HepG2 (cell line): ENCODE results near the gene ASTN1.

Experiments used
- BHLHE40 ChIP-seq: IDR thresholded peaks from 2 replicates; pipeline ENCODE4 v1.6.1; 2011; ENCODE audit warnings: low read length, improper control_type of control experiment
- CTCF ChIP-seq: sonication (generic); formaldehyde crosslinking; IDR thresholded peaks from 2 replicates; pipeline ENCODE4 v1.5.0; 2020; ENCODE audit warnings: mild to moderate bottlenecking, missing genetic modification reagents, moderate library complexity
- DNMT1 ChIP-seq: sonication (generic); formaldehyde crosslinking; IDR thresholded peaks from 2 replicates; pipeline ENCODE4 v1.5.1; 2020; ENCODE audit warnings: mild to moderate bottlenecking, missing genetic modification reagents
- FLYWCH1 ChIP-seq: sonication (generic); formaldehyde crosslinking; IDR thresholded peaks from 2 replicates; pipeline ENCODE4 v1.8.1; 2023; ENCODE audit warnings: mild to moderate bottlenecking, missing genetic modification reagents
- HNRNPL ChIP-seq: fragments of 200-400 bp; formaldehyde crosslinking; IDR thresholded peaks from 2 replicates; pipeline ENCODE4 v1.6.1; 2017; ENCODE audit warnings: mild to moderate bottlenecking, low read depth, low read length
- JUND ChIP-seq: sonication (generic); formaldehyde crosslinking; IDR thresholded peaks from 2 replicates; pipeline ENCODE4 v1.8.0; 2022; ENCODE audit warnings: mild to moderate bottlenecking, missing genetic modification reagents
- SAFB2 ChIP-seq: sonication (generic); formaldehyde crosslinking; IDR thresholded peaks from 2 replicates; pipeline ENCODE4 v1.5.1; 2020; ENCODE audit warnings: missing genetic modification reagents, low read depth, mild to moderate bottlenecking, borderline replicate concordance
- ZNF24 ChIP-seq: fragments of 450-650 bp; IDR thresholded peaks from 2 replicates; pipeline ENCODE4 v1.6.1; 2017; ENCODE audit warnings: antibody characterized with exemption, mild to moderate bottlenecking
- ZNF263 ChIP-seq: sonication (generic); formaldehyde crosslinking; IDR thresholded peaks from 2 replicates; pipeline ENCODE4 v1.4.0; 2020; ENCODE audit warnings: missing genetic modification reagents
- ZNF768 ChIP-seq: sonication (generic); formaldehyde crosslinking; IDR thresholded peaks from 2 replicates; pipeline ENCODE4 v1.4.0; 2020; ENCODE audit warnings: missing genetic modification reagents
- ZNF770 ChIP-seq: sonication (generic); formaldehyde crosslinking; IDR thresholded peaks from 2 replicates; pipeline ENCODE4 v1.5.0; 2020; ENCODE audit warnings: mild to moderate bottlenecking, missing genetic modification reagents
- ZNF839 ChIP-seq: sonication (generic); formaldehyde crosslinking; IDR thresholded peaks from 2 replicates; pipeline ENCODE4 v1.4.0; 2020; ENCODE audit warnings: missing genetic modification reagents, mild to moderate bottlenecking, borderline replicate concordance

- TF ChIP-seq CTCF (CRISPR knock-in tag) (no peak), ZNF839 (no peak), DNMT1 (no peak), ZNF24 (no peak), FLYWCH1 (CRISPR knock-in tag) (no peak), JUND (no peak), ZNF770 (CRISPR knock-in tag) (no peak), HNRNPL (no peak), BHLHE40 (no peak), SAFB2 (CRISPR knock-in tag) (no peak), ZNF263 (CRISPR knock-in tag) (no peak), ZNF768 (CRISPR knock-in tag) (no peak)
These were observed 96.6 kb downstream of the ASTN1 start for GRCh38 chr1:177067752-177068410.
